Measurements from ENCODE around the gene SLC22A3.
"Not testable (repeated sequence)": the region's sequence is repeated elsewhere in the genome, so short reads cannot be mapped to it uniquely, and the experiment has no call there.

GRCh38 chr6:160476056-160476455 is 127.9 kb downstream of the SLC22A3 start:
- TF ChIP-seq CTCF (IDR thresholded peaks at IDR 0.05; ENCODE audit: low read depth, low read length, poor library complexity, severe bottlenecking); EZH2phosphoT487 (IDR thresholded peaks at IDR 0.05; ENCODE audit: borderline replicate concordance, low read length): not testable (repeated sequence)
